Measurements from ENCODE around the gene AMZ1.

AMZ1 gene

GRCh38 chr7:2659556-2660358 is 28.2 kb upstream of the AMZ1 start:
- Mint-ChIP-seq H3K27ac (no peak overlapping the region), H3K4me1 (ENCODE audit: low read depth) (no peaks in the 10 kb centered on the region), H3K27me3 (no peaks in the 10 kb centered on the region), H3K9me3 (ENCODE audit: low read depth) (no peaks in the 10 kb centered on the region), H3K36me3 (peaks cover 3% of the 10 kb centered on the region), H3K4me3 (no peak overlapping the region)

- no peak overlapping the region for H3K4me3 Mint-ChIP-seq
- no peaks in the 10 kb centered on the region for H3K27me3 Mint-ChIP-seq
- H3K4me1 Mint-ChIP-seq (ENCODE audit: low read depth), result no peaks in the 10 kb centered on the region
- H3K36me3 Mint-ChIP-seq, result peaks cover 3% of the 10 kb centered on the region
- H3K27ac Mint-ChIP-seq, result no peak overlapping the region
- H3K9me3 Mint-ChIP-seq (ENCODE audit: low read depth), result no peaks in the 10 kb centered on the region
Measured at GRCh38 chr7:2660359-2661095, 27.5 kb upstream of the AMZ1 start.

- no peaks in the 10 kb centered on the region for H3K27me3 Mint-ChIP-seq
- H3K4me1 Mint-ChIP-seq (ENCODE audit: low read depth), result no peaks in the 10 kb centered on the region
- H3K4me3 Mint-ChIP-seq, result no peak overlapping the region
- no peaks in the 10 kb centered on the region for H3K9me3 Mint-ChIP-seq (ENCODE audit: low read depth)
- no peak overlapping the region for H3K27ac Mint-ChIP-seq
- H3K36me3 Mint-ChIP-seq, result peaks cover 3% of the 10 kb centered on the region
Measured at GRCh38 chr7:2661096-2661449, 26.9 kb upstream of the AMZ1 start.

GRCh38 chr7:2661602-2662272 is 26.3 kb upstream of the AMZ1 start:
- Mint-ChIP-seq H3K4me1 (ENCODE audit: low read depth) (no peaks in the 10 kb centered on the region), H3K27ac (no peak overlapping the region), H3K36me3 (peaks cover 3% of the 10 kb centered on the region), H3K9me3 (ENCODE audit: low read depth) (no peaks in the 10 kb centered on the region), H3K4me3 (no peak overlapping the region), H3K27me3 (no peaks in the 10 kb centered on the region)

GRCh38 chr7:2662273-2663120 is 25.5 kb upstream of the AMZ1 start:
- H3K9me3 Mint-ChIP-seq (ENCODE audit: low read depth), result no peaks in the 10 kb centered on the region
- no peaks in the 10 kb centered on the region for H3K36me3 Mint-ChIP-seq
- no peak overlapping the region for H3K27ac Mint-ChIP-seq
- H3K4me1 Mint-ChIP-seq (ENCODE audit: low read depth), result no peaks in the 10 kb centered on the region
- H3K4me3 Mint-ChIP-seq, result no peak overlapping the region
- H3K27me3 Mint-ChIP-seq, result no peaks in the 10 kb centered on the region

- Mint-ChIP-seq H3K27ac (no peak overlapping the region), H3K27me3 (peaks cover 2% of the 10 kb centered on the region), H3K4me1 (ENCODE audit: low read depth) (no peaks in the 10 kb centered on the region), H3K36me3 (no peaks in the 10 kb centered on the region), H3K9me3 (ENCODE audit: low read depth) (no peaks in the 10 kb centered on the region), H3K4me3 (no peak overlapping the region)
Measured at GRCh38 chr7:2663121-2663886, 24.7 kb upstream of the AMZ1 start.

- no peaks in the 10 kb centered on the region for H3K4me1 Mint-ChIP-seq (ENCODE audit: low read depth)
- H3K27me3 Mint-ChIP-seq, result peaks cover 4% of the 10 kb centered on the region
- H3K9me3 Mint-ChIP-seq (ENCODE audit: low read depth), result no peaks in the 10 kb centered on the region
Measured at GRCh38 chr7:2663960-2664359, 24.0 kb upstream of the AMZ1 start.

GRCh38 chr7:2665359-2665791 is 22.6 kb upstream of the AMZ1 start:
- Mint-ChIP-seq H3K27ac (no peak overlapping the region), H3K36me3 (no peaks in the 10 kb centered on the region), H3K4me3 (no peak overlapping the region), H3K9me3 (ENCODE audit: low read depth) (no peaks in the 10 kb centered on the region), H3K27me3 (peaks cover 7% of the 10 kb centered on the region), H3K4me1 (ENCODE audit: low read depth) (peaks cover 3% of the 10 kb centered on the region)

More at GRCh38 chr7:2663960-2664359, 24.0 kb upstream of the AMZ1 start:
- Mint-ChIP-seq H3K27ac (no peak overlapping the region), H3K4me3 (no peak overlapping the region), H3K36me3 (no peaks in the 10 kb centered on the region)

- Mint-ChIP-seq H3K4me3 (no peak overlapping the region), H3K9me3 (ENCODE audit: low read depth) (no peaks in the 10 kb centered on the region), H3K4me1 (ENCODE audit: low read depth) (peaks cover 6% of the 10 kb centered on the region), H3K27me3 (peaks cover 7% of the 10 kb centered on the region), H3K27ac (no peak overlapping the region), H3K36me3 (no peaks in the 10 kb centered on the region)
Measured at GRCh38 chr7:2666155-2666554, 21.8 kb upstream of the AMZ1 start.

GRCh38 chr7:2666588-2667250 is 21.3 kb upstream of the AMZ1 start:
- H3K4me3 Mint-ChIP-seq, result no peak overlapping the region
- no peak overlapping the region for H3K27ac Mint-ChIP-seq
- no peaks in the 10 kb centered on the region for H3K9me3 Mint-ChIP-seq (ENCODE audit: low read depth)
- H3K27me3 Mint-ChIP-seq, result peaks cover 7% of the 10 kb centered on the region
- H3K36me3 Mint-ChIP-seq, result no peaks in the 10 kb centered on the region
- peaks cover 6% of the 10 kb centered on the region for H3K4me1 Mint-ChIP-seq (ENCODE audit: low read depth)

- Mint-ChIP-seq H3K36me3 (no peaks in the 10 kb centered on the region), H3K4me3 (no peak overlapping the region), H3K27me3 (peaks cover 7% of the 10 kb centered on the region), H3K9me3 (ENCODE audit: low read depth) (no peaks in the 10 kb centered on the region), H3K4me1 (ENCODE audit: low read depth) (peaks cover 6% of the 10 kb centered on the region), H3K27ac (no peak overlapping the region)
Measured at GRCh38 chr7:2667843-2668242, 20.2 kb upstream of the AMZ1 start.

- Mint-ChIP-seq H3K4me3 (no peak overlapping the region), H3K4me1 (ENCODE audit: low read depth) (peaks cover 6% of the 10 kb centered on the region), H3K27me3 (peaks cover 7% of the 10 kb centered on the region), H3K9me3 (ENCODE audit: low read depth) (no peaks in the 10 kb centered on the region), H3K27ac (no peak overlapping the region), H3K36me3 (no peaks in the 10 kb centered on the region)
Measured at GRCh38 chr7:2668401-2668800, 19.6 kb upstream of the AMZ1 start.

GRCh38 chr7:2670171-2670570 is 17.8 kb upstream of the AMZ1 start:
- peaks cover 6% of the 10 kb centered on the region for H3K4me1 Mint-ChIP-seq (ENCODE audit: low read depth)
- no peaks in the 10 kb centered on the region for H3K36me3 Mint-ChIP-seq
- peaks cover 7% of the 10 kb centered on the region for H3K27me3 Mint-ChIP-seq
- H3K27ac Mint-ChIP-seq, result no peak overlapping the region
- no peaks in the 10 kb centered on the region for H3K9me3 Mint-ChIP-seq (ENCODE audit: low read depth)
- H3K4me3 Mint-ChIP-seq, result no peak overlapping the region
